VCaP (cell line): Measurements from ENCODE around the gene IL10.

Experiments
- H3K27ac ChIP-seq: fragments of 450-650 bp; 2 replicates; pipeline ENCODE4 v1.5.1; 2017
- TF ChIP-seq, protein P1 (sequence below): fragments of 450-650 bp; conservative IDR thresholded peaks from 2 replicates; pipeline ENCODE4 v1.5.1; 2017; ENCODE audit warnings: mild to moderate bottlenecking, moderate library complexity

Gene IL10

DNA sequence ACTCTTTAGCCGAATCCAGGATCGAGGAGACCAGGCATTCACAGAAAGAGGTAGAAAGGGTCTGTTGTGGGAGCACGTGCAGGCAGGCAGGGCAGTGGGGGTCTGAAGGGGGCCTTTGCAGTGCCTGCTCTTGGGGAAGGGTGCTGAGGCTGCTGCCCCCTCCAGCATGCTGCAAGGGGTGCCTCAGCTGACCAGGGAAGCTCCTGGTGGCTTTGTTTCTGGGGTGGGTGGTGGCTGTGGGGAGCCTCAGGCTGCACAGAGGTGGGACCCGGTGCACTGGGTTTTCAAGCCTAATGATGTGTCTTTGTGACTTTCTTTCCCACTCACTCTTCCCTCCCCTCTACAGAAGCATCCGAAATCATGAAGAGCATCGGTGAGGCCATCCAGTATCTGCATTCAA, 43.2 kb downstream of the IL10 start:
- no peak overlapping the region for H3K27ac ChIP-seq

DNA sequence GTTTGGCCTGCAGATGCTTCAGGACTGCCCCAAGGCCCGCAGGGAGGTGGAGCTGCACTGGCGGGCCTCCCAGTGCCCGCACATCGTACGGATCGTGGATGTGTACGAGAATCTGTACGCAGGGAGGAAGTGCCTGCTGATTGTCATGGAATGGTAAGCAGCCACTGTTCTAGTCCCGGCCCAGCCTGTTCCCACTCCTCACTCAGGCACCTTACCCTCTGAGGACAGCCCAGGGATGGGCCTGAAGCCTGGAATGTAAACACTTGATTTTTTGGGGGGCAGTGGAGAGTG, 43.7 kb downstream of the IL10 start:
- H3K27ac ChIP-seq, result no peak overlapping the region
- TF ChIP-seq, protein P1, sequence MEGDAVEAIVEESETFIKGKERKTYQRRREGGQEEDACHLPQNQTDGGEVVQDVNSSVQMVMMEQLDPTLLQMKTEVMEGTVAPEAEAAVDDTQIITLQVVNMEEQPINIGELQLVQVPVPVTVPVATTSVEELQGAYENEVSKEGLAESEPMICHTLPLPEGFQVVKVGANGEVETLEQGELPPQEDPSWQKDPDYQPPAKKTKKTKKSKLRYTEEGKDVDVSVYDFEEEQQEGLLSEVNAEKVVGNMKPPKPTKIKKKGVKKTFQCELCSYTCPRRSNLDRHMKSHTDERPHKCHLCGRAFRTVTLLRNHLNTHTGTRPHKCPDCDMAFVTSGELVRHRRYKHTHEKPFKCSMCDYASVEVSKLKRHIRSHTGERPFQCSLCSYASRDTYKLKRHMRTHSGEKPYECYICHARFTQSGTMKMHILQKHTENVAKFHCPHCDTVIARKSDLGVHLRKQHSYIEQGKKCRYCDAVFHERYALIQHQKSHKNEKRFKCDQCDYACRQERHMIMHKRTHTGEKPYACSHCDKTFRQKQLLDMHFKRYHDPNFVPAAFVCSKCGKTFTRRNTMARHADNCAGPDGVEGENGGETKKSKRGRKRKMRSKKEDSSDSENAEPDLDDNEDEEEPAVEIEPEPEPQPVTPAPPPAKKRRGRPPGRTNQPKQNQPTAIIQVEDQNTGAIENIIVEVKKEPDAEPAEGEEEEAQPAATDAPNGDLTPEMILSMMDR, result no peak

More for the DNA sequence above, 43.2 kb downstream of the IL10 start:
- TF ChIP-seq, protein P1, result no peak

DNA sequence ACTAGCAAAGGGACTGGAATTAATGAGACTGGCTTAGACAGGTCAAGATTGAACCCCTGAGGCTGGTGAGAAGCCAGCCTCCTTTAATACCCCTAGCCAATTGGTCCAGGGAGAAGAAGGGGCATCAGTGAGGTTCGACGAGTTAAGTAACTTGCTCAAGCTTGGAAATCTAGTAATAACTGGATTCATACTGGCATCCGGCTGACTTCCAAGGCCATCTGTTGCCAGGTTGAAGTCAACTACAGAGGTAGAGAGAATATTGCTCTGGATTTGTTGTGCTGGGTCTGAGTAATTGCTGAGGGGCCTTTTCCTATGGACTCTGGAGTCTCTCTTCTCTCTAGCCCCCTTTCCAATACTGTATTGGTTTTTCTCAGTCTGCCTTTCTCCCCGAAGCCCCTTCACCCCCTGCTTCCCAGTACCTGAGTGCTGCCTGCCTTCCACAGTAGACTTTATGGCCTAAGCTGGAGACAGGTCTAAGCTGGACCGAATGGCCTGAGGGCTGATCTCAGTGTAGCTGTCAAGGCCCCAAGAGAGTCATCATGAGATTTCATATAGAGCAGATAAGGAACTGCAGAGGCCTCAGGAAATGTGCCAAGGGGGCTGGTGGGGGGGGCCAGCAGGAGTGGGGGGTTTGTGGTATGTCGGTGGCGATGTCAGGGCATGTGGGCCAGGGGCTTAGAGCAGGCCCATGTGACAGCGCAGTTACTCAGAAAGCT, 44.2 kb downstream of the IL10 start:
- TF ChIP-seq, protein P1, result no peak
- H3K27ac ChIP-seq, result no peak overlapping the region

DNA sequence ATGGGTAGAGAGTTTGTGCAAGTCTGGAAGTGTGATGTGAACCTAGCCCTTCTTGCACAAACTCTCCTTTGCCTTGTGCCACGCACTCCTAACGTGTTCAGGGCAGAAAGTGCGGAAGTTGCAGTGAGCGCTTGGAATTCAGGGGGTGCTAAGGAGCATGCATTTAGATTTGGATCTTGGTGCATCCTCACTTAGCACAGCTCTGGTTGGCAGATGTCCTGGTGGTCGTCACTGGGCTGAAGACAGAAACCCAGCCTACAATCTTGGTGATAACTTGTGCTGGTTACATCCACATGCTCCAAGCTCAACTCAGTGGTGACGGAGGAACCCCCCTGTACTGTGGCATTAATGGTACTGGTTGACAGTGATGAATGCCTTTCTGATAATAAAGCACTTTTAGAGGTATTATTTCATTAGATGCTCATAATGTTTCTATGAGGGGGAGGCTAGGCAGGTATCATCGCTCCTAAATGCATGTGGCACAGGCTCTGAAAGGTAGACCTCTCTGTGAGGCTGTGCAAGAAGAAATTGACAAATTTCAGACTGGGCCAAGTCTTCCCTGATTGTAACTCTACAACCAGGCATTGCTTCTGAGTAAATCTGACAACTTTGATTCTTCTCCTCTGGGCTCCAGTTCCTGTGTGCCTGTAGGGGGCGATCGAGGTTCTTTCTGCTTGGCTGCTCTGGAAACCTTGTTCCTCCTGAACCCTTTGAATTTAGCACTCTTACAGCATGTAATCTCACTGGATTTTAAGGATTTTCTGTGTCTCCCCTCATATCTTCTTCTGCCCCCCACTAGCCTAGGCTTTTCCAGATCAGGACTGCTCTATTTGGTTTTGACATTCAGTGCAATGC, 47.0 kb downstream of the IL10 start:
- TF ChIP-seq, protein P1, result no peak

DNA sequence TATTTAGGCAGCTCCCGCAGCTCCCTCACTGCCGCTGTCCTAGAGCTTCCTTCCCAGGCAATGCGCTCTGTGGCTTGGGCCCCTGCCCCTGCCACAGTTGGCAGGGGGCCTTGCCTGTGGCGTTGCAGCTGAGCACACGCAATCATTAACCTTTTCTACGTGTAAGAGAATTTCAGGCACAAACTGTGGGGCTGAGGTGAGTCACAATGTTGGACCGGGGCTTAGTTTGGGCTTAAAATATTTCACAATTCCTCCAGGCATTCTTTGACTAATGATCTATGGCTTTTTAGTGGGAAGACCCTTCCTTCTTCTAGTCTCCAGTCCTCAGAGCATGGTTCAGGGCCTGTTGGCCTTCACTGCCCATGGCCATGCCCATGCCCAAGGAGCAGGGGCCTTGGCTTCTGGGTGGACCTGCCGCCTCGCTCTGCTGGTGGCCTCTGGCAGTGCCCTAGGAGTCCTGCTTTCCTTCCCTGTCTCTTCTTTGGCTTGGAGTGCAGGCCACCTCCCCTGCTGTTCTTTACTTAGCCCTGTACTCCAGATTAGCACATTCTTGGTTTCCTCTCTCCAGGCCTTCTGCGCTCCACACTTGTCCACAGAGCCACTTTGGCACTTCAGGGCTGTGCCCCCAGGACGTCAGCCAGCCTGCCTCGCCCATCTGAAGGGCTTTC, 48.4 kb downstream of the IL10 start:
- no peak overlapping the region for H3K27ac ChIP-seq
- TF ChIP-seq, protein P1, result no peak

More for the DNA sequence above, 47.0 kb downstream of the IL10 start:
- no peak overlapping the region for H3K27ac ChIP-seq

DNA sequence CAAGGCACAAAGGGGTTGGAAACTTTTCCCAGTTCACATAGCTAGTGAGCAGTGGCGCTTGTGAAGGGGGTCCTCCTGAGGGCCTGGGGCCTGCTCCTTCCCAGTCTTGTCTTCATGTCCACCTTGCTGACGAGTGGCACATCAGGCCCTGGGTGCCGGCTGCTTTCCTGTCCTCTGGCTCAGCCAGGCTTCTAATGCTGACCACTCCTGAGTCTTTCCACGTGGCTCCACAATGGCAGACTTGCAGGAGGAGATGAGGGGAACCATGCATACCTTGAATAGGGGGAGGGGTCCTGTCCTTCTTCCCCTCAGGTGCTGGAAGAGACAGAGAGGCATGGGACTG, 48.9 kb downstream of the IL10 start:
- H3K27ac ChIP-seq, result no peak overlapping the region
- TF ChIP-seq, protein P1, result no peak

DNA sequence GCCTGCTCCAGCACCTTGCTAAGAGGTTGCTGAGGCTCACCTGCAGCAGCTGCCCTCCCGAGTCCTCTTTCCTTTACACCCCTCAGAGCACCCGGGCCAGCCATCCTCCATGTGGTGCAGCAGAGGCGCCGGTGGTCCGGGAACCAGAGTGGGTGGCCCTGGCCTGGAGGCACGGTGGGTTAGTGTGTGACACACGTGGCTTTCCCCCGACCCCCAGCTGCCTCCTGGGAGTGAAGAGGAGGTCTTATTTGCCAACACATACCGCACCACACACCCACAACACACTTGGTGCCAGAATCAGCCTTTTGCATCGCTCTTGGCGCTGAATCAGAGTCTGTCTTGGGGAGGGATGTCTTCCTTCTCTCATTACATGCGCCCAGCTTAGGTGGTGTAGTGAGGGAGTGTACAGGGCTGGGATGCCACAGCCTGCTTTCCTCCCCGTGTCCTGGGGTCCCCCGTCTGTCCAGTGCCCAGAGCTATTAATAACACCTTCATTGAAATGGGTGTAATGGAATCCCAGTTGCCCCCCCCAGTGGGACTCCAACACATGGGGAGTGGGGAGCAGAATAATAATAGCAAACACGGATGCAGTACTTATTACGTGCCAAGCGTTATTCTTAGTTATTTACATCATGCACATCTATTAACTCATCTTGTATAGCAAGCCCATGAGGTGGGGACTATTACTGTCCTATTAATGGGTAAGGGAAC, 49.4 kb downstream of the IL10 start:
- H3K27ac ChIP-seq, result no peak overlapping the region
- TF ChIP-seq, protein P1, result no peak
